Right hindlimb (tissue), 1 donor: ENCODE measurements around the gene CDC27.
"Not testable (repeated sequence)": the region's sequence is repeated elsewhere in the genome, so short reads cannot be mapped to it uniquely, and the experiment has no call there.

ENCODE experiments used
- DNase-seq: peaks from one replicate; pipeline ENCODE4 v3.0.0-alpha.2; 2018

CDC27 gene

GRCh38 chr17:47192554-47192953 is 3.5 kb upstream of the CDC27 start:
- DNase-seq: no peak

GRCh38 chr17:47190770-47191169 is 1.7 kb upstream of the CDC27 start:
- no peak for DNase-seq

GRCh38 chr17:47190243-47190642 is 1.1 kb upstream of the CDC27 start:
- DNase-seq: no peak

GRCh38 chr17:47189732-47190237 is 690 bp upstream of the CDC27 start:
- DNase-seq: no peak

GRCh38 chr17:47188271-47188875 is 722 bp downstream of the CDC27 start:
- no peak for DNase-seq

GRCh38 chr17:47184681-47185080 is 4.4 kb downstream of the CDC27 start:
- DNase-seq: no peak

GRCh38 chr17:47180988-47181387 is 8.1 kb downstream of the CDC27 start:
- not testable (repeated sequence) for DNase-seq

- DNase-seq: no peak
Observed at GRCh38 chr17:47180337-47180736, 8.8 kb downstream of the CDC27 start.

GRCh38 chr17:47179141-47179540 is 10.0 kb downstream of the CDC27 start:
- DNase-seq: no peak

- DNase-seq: no peak
Observed at GRCh38 chr17:47177261-47177660, 11.8 kb downstream of the CDC27 start.

GRCh38 chr17:47176389-47176826 is 12.7 kb downstream of the CDC27 start:
- no peak for DNase-seq

- not testable (repeated sequence) for DNase-seq
Observed at GRCh38 chr17:47174823-47175222, 14.3 kb downstream of the CDC27 start.

GRCh38 chr17:47172696-47173565 is 16.2 kb downstream of the CDC27 start:
- no peak for DNase-seq

GRCh38 chr17:47170710-47171109 is 18.4 kb downstream of the CDC27 start:
- no peak for DNase-seq

- not testable (repeated sequence) for DNase-seq
Observed at GRCh38 chr17:47168896-47169295, 20.2 kb downstream of the CDC27 start.

GRCh38 chr17:47166854-47167253 is 22.2 kb downstream of the CDC27 start:
- not testable (repeated sequence) for DNase-seq

GRCh38 chr17:47165137-47165536 is 24.0 kb downstream of the CDC27 start:
- no peak for DNase-seq

- no peak for DNase-seq
Observed at GRCh38 chr17:47164263-47164662, 24.8 kb downstream of the CDC27 start.

- DNase-seq: no peak
Observed at GRCh38 chr17:47162013-47162622, 27.0 kb downstream of the CDC27 start.

GRCh38 chr17:47159315-47159714 is 29.8 kb downstream of the CDC27 start:
- no peak for DNase-seq

GRCh38 chr17:47145351-47145750 is 43.7 kb downstream of the CDC27 start:
- no peak for DNase-seq

- no peak for DNase-seq
Observed at GRCh38 chr17:47135235-47135634, 53.9 kb downstream of the CDC27 start.

- DNase-seq: not testable (repeated sequence)
Observed at GRCh38 chr17:47134354-47134753, 54.7 kb downstream of the CDC27 start.

- DNase-seq: no peak
Observed at GRCh38 chr17:47131761-47132160, 57.3 kb downstream of the CDC27 start.
